ENCODE measurements around the gene SLC9A9. TPM values are rescaled to one million over a fixed set of nuclear protein-coding genes. Genes with fewer than 3 reads are reported as not detected.

The SLC9A9 gene
- total and polyA plus RNA-seq, 2 of the 8 experiments (the other 6 are each of a cell fraction or from before 2014, with no cell fraction given) = 0.48 to 1.1 TPM

DNA sequence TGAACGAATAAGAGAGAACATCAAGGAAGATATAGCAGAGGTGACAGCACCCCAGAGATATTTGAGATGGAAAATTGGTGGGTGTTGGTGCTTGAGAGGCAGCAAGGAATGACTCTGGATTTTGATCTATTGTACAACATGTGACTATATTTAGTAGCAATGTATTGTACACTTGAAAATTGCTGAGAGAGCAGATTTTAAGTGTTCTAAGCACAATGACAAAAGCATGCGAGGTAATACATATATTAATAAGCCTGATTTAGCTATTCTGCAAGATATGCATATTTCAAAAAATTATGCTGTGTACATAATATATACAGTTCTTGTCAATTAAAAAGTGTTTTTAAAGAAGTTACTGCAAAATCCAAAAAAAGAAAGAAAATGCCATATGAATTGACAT is 194.3 kb downstream of the SLC9A9 start:
- Histone ChIP-seq H3K79me2 (ENCODE audit: control insufficient read depth in 1 of 2, insufficient read depth in 2 of 2, low read length in 2 of 2) (no peaks in the 10 kb centered on the region), H3K18ac (ENCODE audit: extremely low read depth, low read length) (no peak overlapping the region), H3K56ac (replicated peaks; ENCODE audit: insufficient read length, low read depth, low read length) (no peak overlapping the region), H2BK120ac (replicated peaks; ENCODE audit: low read depth, low read length) (no peak overlapping the region), H3K4me2 (ENCODE audit: insufficient read depth in 1 of 2, low read depth in 2 of 2, low read length in 2 of 2) (no peak overlapping the region), H3K9ac (replicated peaks in 1 of 4; ENCODE audit: extremely low read depth in 1 of 4, low read depth in 3 of 4, low read length in 3 of 4) (no peak overlapping the region), H2AFZ (ENCODE audit: low read length) (no peak overlapping the region), H4K91ac (replicated peaks; ENCODE audit: insufficient read length, low read length) (no peak overlapping the region), H3K4ac (replicated peaks; ENCODE audit: insufficient read length, low read depth, low read length) (no peak overlapping the region), H4K20me1 (replicated peaks in 1 of 2; ENCODE audit: control insufficient read depth in 1 of 2, insufficient read depth in 2 of 2, low read length in 2 of 2) (no peaks in the 10 kb centered on the region), H3K79me1 (ENCODE audit: low read depth, low read length) (no peaks in the 10 kb centered on the region), H4K5ac (ENCODE audit: insufficient read length, low read depth, low read length) (no peak overlapping the region), H3K4me1 (replicated peaks in 1 of 4; ENCODE audit: control insufficient read depth in 3 of 4, insufficient read depth in 4 of 4, low read length in 3 of 4) (peaks cover 0 to 4% (median 0%) of the 10 kb centered on the region in 4 experiments; a peak in 3 of 7 replicates), H2AK5ac (ENCODE audit: low read depth, low read length) (no peak overlapping the region), H2BK15ac (ENCODE audit: low read length) (no peak overlapping the region), H3K9me3 (ENCODE audit: insufficient read depth in 2 of 2, low read depth in 1 of 2, low read length in 1 of 2) (no peaks in the 10 kb centered on the region), H3K23me2 (ENCODE audit: low read depth, low read length) (no peaks in the 10 kb centered on the region; the same call in 1 of the 2 replicates), H3K14ac (ENCODE audit: insufficient read length) (no peak overlapping the region), H3K23ac (ENCODE audit: insufficient read length) (no peak overlapping the region), H4K8ac (ENCODE audit: extremely low read depth, insufficient read depth, low read length) (no peak overlapping the region), H3K27ac (ENCODE audit: low read depth, low read length) (no peak overlapping the region), H2BK12ac (ENCODE audit: low read depth, low read length) (no peak overlapping the region), H2BK20ac (ENCODE audit: low read length) (no peak overlapping the region), H3K27me3 (replicated peaks in 1 of 4; ENCODE audit: control insufficient read depth in 3 of 4, extremely low read depth in 1 of 4, insufficient read depth in 3 of 4, low read length in 3 of 4) (peaks cover 0 to 1% (median 0%) of the 10 kb centered on the region in 4 experiments; a peak in 1 of 7 replicates), H3K36me3 (ENCODE audit: control insufficient read depth in 2 of 4, insufficient read depth in 4 of 4, low read length in 3 of 4) (no peaks in the 10 kb centered on the region), H3K4me3 (ENCODE audit: extremely low read depth in 1 of 4, insufficient read depth in 2 of 4, low read depth in 3 of 4, low read length in 4 of 4) (no peak overlapping the region), H2BK5ac (ENCODE audit: low read depth, low read length) (no peak overlapping the region)
- FAIRE-seq (no peak), DNase-seq (ENCODE audit: low read depth in 1 of 2, low spot score in 2 of 2) (no peak)
- peak; percentile 18; the same call in 1 of the 2 replicates for TF ChIP-seq MAFK (IDR thresholded peaks at IDR 0.05; ENCODE audit: low read depth, low read length)
- TF ChIP-seq EZH2 (IDR thresholded peaks at IDR 0.05; ENCODE audit: low read depth, low read length, severe bottlenecking) = no peak
- ChIA-PET POLR2A (ENCODE audit: partially characterized antibody) (no interaction called here), CTCF (ENCODE audit: partially characterized antibody) (interaction anchor here (1.1 to 6.7 kb wide), 4 partner anchors 17 to 614 kb away, joined by 3 to 48 read pairs (median 4); no protein-coding TSS in a partner anchor)
- WGBS, 2 experiments (ENCODE audit: extremely low coverage in 1 of 2, insufficient coverage in 1 of 2, insufficient read length in 1 of 2, insufficient replicate concordance in 2 of 2, low coverage in 1 of 2, low lambda C conversion rate in 2 of 2, missing lambda C conversion rate in 1 of 2) = 94% methylated on average over 2 of the region's 2 CpGs; no CpG with 5 or more reads in 1 of the 2 experiments
